Tibial nerve (tissue), 4 donors: ENCODE results near the gene F3. TPM values are rescaled to one million over a fixed set of nuclear protein-coding genes. Genes with fewer than 3 reads are reported as not detected.
"Not testable (repeated sequence)": the region's sequence is repeated elsewhere in the genome, so short reads cannot be mapped to it uniquely, and the experiment has no call there.

Experiments
- DNase-seq, 2 donors: peaks; one replicate each; pipeline ENCODE4 v3.0.0-alpha.2; 2019; ENCODE audit warnings: low spot score in 2 of 2
- H3K27ac ChIP-seq, 4 donors: fragments of 200-600 bp; sonication (generic) in 3 of 4; one replicate each; pipeline ENCODE4 v1.5.1; 2017 to 2019; ENCODE audit warnings: mild to moderate bottlenecking in 1 of 4
- H3K27me3 ChIP-seq, 2 donors: fragments of 200-600 bp; sonication (generic) in 1 of 2; one replicate each; pipeline versions ENCODE4 v1.5.1 to v1.6.0; 2017 to 2019
- H3K36me3 ChIP-seq, 3 donors: fragments of 200-600 bp; sonication (generic); one replicate each; pipeline ENCODE4 v1.5.1; 2018 to 2019
- H3K4me1 ChIP-seq, 4 donors: fragments of 200-600 bp; sonication (generic) in 3 of 4; one replicate each; pipeline ENCODE4 v1.5.1; 2017 to 2019
- H3K4me3 ChIP-seq, 4 donors: fragments of 200-600 bp; sonication (generic) in 3 of 4; one replicate each; pipeline ENCODE4 v1.5.1; 2017 to 2019; ENCODE audit warnings: mild to moderate bottlenecking in 1 of 4, moderate library complexity in 1 of 4
- H3K9me3 ChIP-seq, 4 donors: fragments of 200-600 bp; sonication (generic) in 3 of 4; one replicate each; pipeline ENCODE4 v1.5.1; 2017 to 2019
- EP300 ChIP-seq, 2 donors: sonication (generic); formaldehyde crosslinking; IDR thresholded peaks; one replicate each; pipeline ENCODE4 v1.6.1; 2017; ENCODE audit warnings: antibody characterized with exemption in 2 of 2, mild to moderate bottlenecking in 1 of 2
- POLR2A ChIP-seq, 2 donors: fragments of 450-650 bp; IDR thresholded peaks; one replicate each; pipeline ENCODE4 v1.6.1; 2017; ENCODE audit warnings: antibody characterized with exemption in 2 of 2, mild to moderate bottlenecking in 2 of 2, moderate library complexity in 2 of 2
- WGBS, 2 donors: methylation state at CpG; one replicate each; pipeline ENCODE4 v1.1.5; 2018; 5-methylcytosine and 5-hydroxymethylcytosine counted together
- total RNA-seq, 4 donors: library from RNA; depleted of rRNA; stranded (reverse); fragments of >200 nt; gene quantifications; one replicate each; pipeline ENCODE4 v1.1.0, GENCODE V29; 2016
- TF ChIP-seq, protein P1 (sequence below), 5 experiments: fragments of 200-600 bp in 3 of 5; fragments of 450-650 bp in 2 of 5; sonication (generic) in 3 of 5; IDR thresholded peaks; one replicate each; pipeline ENCODE4 v1.5.1; 2016 to 2019; ENCODE audit warnings: antibody characterized with exemption in 5 of 5, mild to moderate bottlenecking in 3 of 5, moderate library complexity in 2 of 5

Gene F3
- total RNA-seq, 4 donors from 2014 or later: 65.6 to 166 (median 139) TPM

DNA sequence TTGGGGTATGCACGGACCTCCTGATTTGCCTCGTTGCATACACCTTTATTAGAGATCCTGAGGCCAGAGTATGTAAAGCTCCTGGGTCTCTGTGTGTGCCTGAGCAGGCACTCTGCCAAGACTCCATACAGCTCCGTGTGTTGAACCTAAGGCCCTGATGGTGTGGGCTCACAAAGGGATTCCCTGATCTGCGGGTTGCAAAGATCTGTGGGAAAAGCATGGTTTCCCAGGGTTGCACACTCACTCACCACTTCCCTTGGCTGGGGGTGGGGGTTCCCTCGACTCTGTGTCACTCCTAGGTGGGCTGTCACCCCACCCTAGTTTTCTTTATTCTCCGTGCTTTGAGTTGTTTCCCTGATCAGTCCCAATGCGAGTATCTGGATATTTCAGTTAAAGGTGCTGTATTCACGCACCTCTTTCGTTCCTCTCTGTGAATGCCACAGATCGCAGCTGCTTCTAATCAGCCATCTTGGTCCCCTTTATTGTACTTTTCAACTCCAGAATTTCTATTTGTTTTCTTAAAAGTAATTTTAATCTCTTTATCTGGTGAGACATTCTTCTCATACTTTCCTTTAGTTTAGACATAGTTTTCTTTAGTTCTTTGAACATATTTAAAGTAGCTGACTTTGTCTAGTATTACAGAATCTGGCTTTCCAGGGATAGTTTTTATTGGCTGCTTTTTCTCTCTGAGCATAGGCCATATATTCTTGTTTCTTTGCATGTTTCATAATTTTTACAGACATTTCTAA lies 39.0 kb upstream of the F3 start:
- no peak overlapping the region for H3K27ac ChIP-seq
- no peak overlapping the region for H3K4me3 ChIP-seq

DNA sequence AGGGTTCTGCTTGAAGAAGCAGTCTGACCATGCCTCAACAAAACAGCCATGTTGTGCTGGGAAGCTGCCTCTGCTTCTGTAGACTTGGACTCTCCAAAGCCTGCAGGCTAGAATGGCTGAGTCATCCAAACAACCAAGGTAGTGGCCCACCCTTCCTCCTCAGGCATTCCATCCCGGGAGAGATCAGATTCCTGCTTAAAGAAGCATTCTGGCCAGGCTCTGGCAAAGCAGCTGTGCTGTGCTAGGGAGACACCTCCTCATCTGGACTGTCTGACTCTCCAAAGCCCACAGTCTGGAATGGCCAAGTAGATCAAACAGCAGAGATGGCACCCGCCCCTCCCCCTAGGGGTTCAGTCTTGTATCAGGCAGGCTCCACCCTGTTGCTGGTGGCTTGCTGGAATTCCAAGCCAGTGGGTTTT lies 38.3 kb upstream of the F3 start:
- TF ChIP-seq POLR2A (IDR thresholded peaks at IDR 0.05) (no peak), EP300 (IDR thresholded peaks at IDR 0.05) (no peak)
- TF ChIP-seq, protein P1, sequence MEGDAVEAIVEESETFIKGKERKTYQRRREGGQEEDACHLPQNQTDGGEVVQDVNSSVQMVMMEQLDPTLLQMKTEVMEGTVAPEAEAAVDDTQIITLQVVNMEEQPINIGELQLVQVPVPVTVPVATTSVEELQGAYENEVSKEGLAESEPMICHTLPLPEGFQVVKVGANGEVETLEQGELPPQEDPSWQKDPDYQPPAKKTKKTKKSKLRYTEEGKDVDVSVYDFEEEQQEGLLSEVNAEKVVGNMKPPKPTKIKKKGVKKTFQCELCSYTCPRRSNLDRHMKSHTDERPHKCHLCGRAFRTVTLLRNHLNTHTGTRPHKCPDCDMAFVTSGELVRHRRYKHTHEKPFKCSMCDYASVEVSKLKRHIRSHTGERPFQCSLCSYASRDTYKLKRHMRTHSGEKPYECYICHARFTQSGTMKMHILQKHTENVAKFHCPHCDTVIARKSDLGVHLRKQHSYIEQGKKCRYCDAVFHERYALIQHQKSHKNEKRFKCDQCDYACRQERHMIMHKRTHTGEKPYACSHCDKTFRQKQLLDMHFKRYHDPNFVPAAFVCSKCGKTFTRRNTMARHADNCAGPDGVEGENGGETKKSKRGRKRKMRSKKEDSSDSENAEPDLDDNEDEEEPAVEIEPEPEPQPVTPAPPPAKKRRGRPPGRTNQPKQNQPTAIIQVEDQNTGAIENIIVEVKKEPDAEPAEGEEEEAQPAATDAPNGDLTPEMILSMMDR (IDR thresholded peaks at IDR 0.05): no peak
- no peak for DNase-seq

More for the DNA sequence above, 39.0 kb upstream of the F3 start:
- Histone ChIP-seq H3K27me3 (no peaks in the 10 kb centered on the region), H3K4me1 (peaks cover 0 to 7% (median 0%) of the 10 kb centered on the region in 4 donors), H3K36me3 (no peaks in the 10 kb centered on the region), H3K9me3 (peaks cover 0 to 8% (median 0%) of the 10 kb centered on the region in 4 donors)
- no peak for DNase-seq
- 66 to 73% methylated on average over 9 to 10 of the region's 10 CpGs for WGBS, 2 donors
- TF ChIP-seq, protein P1 (IDR thresholded peaks at IDR 0.05): no peak
- no peak for TF ChIP-seq POLR2A (IDR thresholded peaks at IDR 0.05)

DNA sequence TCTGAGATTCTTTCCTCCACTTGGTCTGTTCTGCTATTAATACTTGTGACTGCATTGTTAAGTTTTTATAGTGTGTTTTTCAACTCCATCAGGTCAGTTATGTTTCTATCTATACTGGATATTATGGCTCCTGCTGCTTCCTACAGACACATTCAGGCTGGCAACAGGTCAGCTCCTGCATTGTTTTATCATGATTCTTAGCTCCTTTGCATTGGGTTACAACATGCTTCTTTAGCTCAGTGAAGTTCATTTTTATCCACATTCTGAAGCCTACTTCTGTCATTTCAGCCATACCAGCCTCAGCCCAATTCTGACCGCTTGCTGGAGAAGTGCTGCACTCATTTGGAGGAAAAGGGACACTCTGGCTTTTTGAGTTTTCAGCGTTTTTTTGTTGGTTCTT lies 37.3 kb upstream of the F3 start:
- H3K4me1 ChIP-seq: peaks cover 0 to 7% (median 0%) of the 10 kb centered on the region in 4 donors
- H3K9me3 ChIP-seq: peaks cover 0 to 8% (median 0%) of the 10 kb centered on the region in 4 donors
- H3K27ac ChIP-seq: no peak overlapping the region
- 85 to 93% methylated on average over 2 of the region's 2 CpGs for WGBS, 2 donors
- no peaks in the 10 kb centered on the region for H3K27me3 ChIP-seq
- no peaks in the 10 kb centered on the region for H3K36me3 ChIP-seq
- DNase-seq: no peak
- TF ChIP-seq POLR2A (IDR thresholded peaks at IDR 0.05) (no peak), EP300 (IDR thresholded peaks at IDR 0.05) (no peak)
- TF ChIP-seq, protein P1 (IDR thresholded peaks at IDR 0.05): no peak
- no peak overlapping the region for H3K4me3 ChIP-seq

More for the DNA sequence above, 38.3 kb upstream of the F3 start:
- Histone ChIP-seq H3K9me3 (peaks cover 0 to 8% (median 0%) of the 10 kb centered on the region in 4 donors), H3K36me3 (no peaks in the 10 kb centered on the region), H3K27ac (no peak overlapping the region), H3K4me3 (no peak overlapping the region), H3K4me1 (peaks cover 0 to 7% (median 0%) of the 10 kb centered on the region in 4 donors), H3K27me3 (no peaks in the 10 kb centered on the region)
- WGBS, 2 donors: 0 to 46% methylated on average over 1 to 2 of the region's 2 CpGs

DNA sequence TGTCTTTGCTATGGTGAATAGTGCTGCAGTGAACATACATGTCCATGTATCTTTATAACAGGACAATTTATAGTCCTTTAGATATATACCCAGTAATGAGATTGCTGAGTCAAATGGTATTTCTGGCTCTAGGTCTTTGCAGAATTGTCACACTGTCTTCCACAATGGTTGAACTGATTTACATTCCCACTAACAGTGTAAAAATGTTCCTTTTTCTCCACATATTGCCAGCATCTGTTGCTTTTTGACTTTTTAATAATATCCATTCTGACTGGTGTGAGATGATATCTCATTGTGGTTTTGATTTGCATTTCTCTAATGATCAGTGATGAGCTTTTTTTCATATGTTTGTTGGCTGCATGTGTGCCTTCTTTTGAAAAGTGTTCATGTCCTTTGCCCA lies 32.4 kb upstream of the F3 start:
- H3K27ac ChIP-seq, DNase-seq, H3K4me1 ChIP-seq, H3K27me3 ChIP-seq, H3K36me3 ChIP-seq, H3K4me3 ChIP-seq: not testable (repeated sequence)
- peaks cover 0 to 19% (median 0%) of the 10 kb centered on the region in 4 donors for H3K9me3 ChIP-seq

DNA sequence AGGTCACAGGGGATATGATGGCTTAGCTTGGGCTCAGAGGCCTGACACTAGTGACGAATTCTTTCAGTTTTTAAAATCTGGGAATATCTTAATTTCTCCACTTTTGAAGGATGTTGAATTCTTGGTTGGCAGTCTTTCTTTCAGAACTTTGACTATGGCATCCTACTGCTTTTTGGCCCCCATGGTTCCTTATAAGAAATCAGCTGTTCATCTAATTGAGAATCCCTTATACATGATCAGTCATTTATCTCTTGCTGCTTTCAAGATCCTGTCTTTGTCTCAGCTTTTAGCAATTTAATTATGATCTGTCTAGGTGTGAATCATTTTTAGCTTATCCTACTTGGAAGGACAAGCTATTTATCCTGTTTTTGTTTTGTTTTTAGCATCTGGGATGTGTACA lies 31.2 kb upstream of the F3 start:
- TF ChIP-seq POLR2A (IDR thresholded peaks at IDR 0.05): no peak
- no peak for TF ChIP-seq EP300 (IDR thresholded peaks at IDR 0.05)
- TF ChIP-seq, protein P1 (IDR thresholded peaks at IDR 0.05): no peak
- H3K9me3 ChIP-seq: peaks cover 0 to 30% (median 0%) of the 10 kb centered on the region in 4 donors
- no peak for DNase-seq
- no peaks in the 10 kb centered on the region for H3K4me1 ChIP-seq
- H3K4me3 ChIP-seq: no peak overlapping the region
- H3K27me3 ChIP-seq: no peaks in the 10 kb centered on the region
- 96 to 97% methylated on average over 1 of the region's 1 CpG for WGBS, 2 donors
- no peaks in the 10 kb centered on the region for H3K36me3 ChIP-seq
- no peak overlapping the region for H3K27ac ChIP-seq

DNA sequence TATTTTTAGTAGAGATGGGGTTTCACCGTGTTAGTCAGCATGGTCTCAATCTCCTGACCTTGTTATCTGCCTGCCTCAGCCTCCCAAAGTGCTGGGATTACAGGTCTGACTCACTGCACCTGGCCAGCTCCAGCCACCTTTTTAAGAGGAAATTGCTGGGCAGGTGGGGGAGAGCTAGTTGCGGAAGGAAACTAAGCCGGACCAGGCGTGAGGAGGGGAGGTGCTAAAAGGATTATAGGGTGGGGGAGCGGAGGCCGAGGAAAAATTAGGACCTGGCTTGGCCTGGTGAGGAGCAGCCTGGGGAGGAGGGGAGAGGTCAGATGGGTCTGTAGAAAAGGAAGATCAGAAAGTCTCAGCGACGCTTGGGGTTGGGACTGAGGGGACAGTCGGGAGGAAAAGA lies 29.4 kb upstream of the F3 start:
- H3K27me3 ChIP-seq, DNase-seq, H3K4me1 ChIP-seq, H3K36me3 ChIP-seq, H3K4me3 ChIP-seq, H3K27ac ChIP-seq: not testable (repeated sequence)
- 84 to 90% methylated on average over 9 of the region's 9 CpGs for WGBS, 2 donors
- peaks cover 0 to 27% (median 0%) of the 10 kb centered on the region in 4 donors for H3K9me3 ChIP-seq

DNA sequence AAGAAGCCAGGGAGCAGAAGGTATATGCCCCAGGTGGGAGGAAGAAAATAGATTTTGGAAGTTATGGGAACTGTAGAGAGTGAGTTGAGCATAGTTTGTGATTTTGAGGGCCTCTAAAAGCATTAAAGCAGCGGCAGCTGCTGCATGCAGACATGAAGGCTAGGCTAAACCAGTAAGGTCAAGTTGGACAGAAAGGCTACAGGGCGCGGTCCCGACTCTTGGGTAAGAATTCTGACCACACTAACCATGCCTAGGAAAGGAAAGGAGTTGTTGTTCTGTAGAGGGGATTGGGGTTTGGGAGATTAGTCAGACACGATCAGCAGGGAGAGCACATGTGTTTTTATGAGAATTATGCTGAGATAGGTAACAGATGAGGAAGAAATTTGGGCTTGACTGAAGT lies 27.2 kb upstream of the F3 start:
- DNase-seq, H3K27ac ChIP-seq, H3K4me3 ChIP-seq, H3K36me3 ChIP-seq, H3K27me3 ChIP-seq, H3K4me1 ChIP-seq: not testable (repeated sequence)
- H3K9me3 ChIP-seq: peaks cover 0 to 27% (median 0%) of the 10 kb centered on the region in 4 donors
- WGBS, 2 donors: 76 to 90% methylated on average over 5 of the region's 5 CpGs

DNA sequence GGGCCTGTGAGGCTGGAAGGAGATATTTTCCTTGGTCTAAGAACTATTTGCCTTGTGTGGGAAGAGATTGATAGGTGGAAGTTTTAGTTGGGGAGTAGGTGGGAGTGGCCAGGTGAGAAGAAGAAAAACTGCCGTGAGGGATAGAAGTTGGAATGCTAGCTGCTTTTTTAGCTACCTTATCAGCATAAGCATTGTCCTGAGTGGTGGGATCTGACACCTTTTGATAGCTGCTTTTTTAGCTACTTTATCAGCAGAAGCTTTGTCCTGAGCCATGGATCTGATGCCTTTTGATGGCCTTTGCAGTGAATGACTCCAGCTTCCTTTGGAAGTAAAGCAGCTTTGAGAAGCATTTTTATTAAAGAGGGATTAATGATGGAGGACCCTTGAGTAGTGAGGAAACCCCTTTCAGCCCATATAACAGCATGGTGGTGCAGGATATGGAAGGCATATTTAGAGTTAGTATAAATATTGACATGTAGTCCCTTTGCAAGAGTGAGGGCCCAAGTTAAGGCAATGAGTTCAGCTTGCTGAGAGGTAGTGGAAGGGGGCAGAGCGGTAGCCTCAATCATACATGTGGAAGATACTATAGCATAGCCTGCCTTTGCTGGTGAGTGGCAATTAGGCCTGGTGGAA lies 26.5 kb upstream of the F3 start:
- not testable (repeated sequence) for H3K4me3 ChIP-seq, DNase-seq, H3K36me3 ChIP-seq, H3K4me1 ChIP-seq, H3K27ac ChIP-seq, H3K27me3 ChIP-seq
- H3K9me3 ChIP-seq: peaks cover 0 to 22% (median 0%) of the 10 kb centered on the region in 4 donors
- 87 to 97% methylated on average over 2 of the region's 2 CpGs for WGBS, 2 donors

DNA sequence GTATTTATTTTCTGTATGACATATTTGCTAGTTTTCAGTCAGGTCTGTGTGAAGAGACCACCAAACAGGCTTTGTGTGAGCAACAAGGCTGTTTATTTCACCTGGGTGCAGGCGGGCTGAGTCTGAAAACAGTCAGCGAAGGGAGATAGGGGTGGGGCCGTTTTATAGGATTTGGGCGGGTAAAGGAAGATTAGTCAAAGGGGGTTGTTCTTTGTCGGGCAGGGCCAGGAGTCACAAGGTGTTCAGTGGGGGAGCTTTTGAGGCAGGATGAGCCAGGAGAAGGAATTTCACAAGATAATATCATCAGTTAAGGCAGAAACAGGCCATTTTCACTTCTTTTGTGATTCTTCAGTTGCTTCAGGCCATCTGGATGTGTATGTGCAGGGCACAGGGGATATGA lies 24.9 kb upstream of the F3 start:
- 65 to 74% methylated on average over 5 of the region's 5 CpGs for WGBS, 2 donors
- not testable (repeated sequence) for DNase-seq, H3K4me1 ChIP-seq

More for the DNA sequence above, 24.9 kb upstream of the F3 start:
- not testable (repeated sequence) for H3K27me3 ChIP-seq, H3K36me3 ChIP-seq, H3K4me3 ChIP-seq, H3K27ac ChIP-seq
- peaks cover 0 to 16% (median 0%) of the 10 kb centered on the region in 4 donors for H3K9me3 ChIP-seq
